Nephron (organoid): ENCODE data around the gene SVBP.
A peak's percentile ranks its signal among the peaks of the same experiment; 100 is the strongest.
"Not testable (repeated sequence)": the region's sequence is repeated elsewhere in the genome, so short reads cannot be mapped to it uniquely, and the experiment has no call there.

ENCODE experiments used
- H3K27ac Mint-ChIP-seq, 3 experiments: 2 replicates each; pipeline ENCODE4 v1.8.0; 2020; ENCODE audit warnings: mixed read lengths in 3 of 3, mild to moderate bottlenecking in 2 of 3, moderate library complexity in 1 of 3
- H3K27me3 Mint-ChIP-seq: 2 replicates; pipeline ENCODE4 v1.8.0; 2021; ENCODE audit warnings: low read depth, mild to moderate bottlenecking, moderate library complexity, mixed read lengths
- H3K36me3 Mint-ChIP-seq: 2 replicates; pipeline ENCODE4 v1.8.0; 2020; ENCODE audit warnings: low read depth, mixed read lengths
- H3K4me1 Mint-ChIP-seq: 2 replicates; pipeline ENCODE4 v1.8.0; 2020; ENCODE audit warnings: mixed read lengths
- H3K4me3 Mint-ChIP-seq, 3 experiments: 2 replicates each; pipeline ENCODE4 v1.8.0; 2020; ENCODE audit warnings: mild to moderate bottlenecking in 3 of 3, mixed read lengths in 3 of 3, moderate library complexity in 2 of 3
- H3K9me3 Mint-ChIP-seq: 2 replicates; pipeline ENCODE4 v1.8.0; 2020; ENCODE audit warnings: mixed read lengths
- TF ChIP-seq, protein P1 (sequence below), 3 experiments: fragments of 200-600 bp; sonication (generic); IDR thresholded peaks; one replicate each; pipeline ENCODE4 v1.5.0; 2021; ENCODE audit warnings: antibody characterized with exemption in 3 of 3; ENCODE audit not compliant: unreplicated experiment in 3 of 3

Gene SVBP

DNA sequence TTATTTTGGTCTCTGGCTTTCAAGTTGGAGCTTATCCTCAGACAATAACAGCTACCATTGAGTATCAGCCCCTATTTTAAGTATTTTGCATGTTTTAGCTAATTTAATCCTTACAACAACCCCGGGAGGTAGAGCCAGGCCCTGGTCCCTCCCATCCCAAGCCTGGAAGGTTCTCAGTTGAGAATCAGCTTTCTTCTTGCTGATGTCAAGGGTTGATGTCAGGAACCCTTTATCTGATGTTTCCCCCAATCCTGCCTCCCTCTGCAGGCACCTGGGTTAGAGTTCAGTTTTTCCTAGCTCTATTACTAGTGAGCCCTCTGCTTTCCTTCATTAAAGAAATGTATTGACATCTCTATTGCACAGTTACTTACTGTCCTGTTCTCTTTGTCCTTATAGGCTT lies 3.6 kb upstream of the SVBP start:
- TF ChIP-seq, protein P1, sequence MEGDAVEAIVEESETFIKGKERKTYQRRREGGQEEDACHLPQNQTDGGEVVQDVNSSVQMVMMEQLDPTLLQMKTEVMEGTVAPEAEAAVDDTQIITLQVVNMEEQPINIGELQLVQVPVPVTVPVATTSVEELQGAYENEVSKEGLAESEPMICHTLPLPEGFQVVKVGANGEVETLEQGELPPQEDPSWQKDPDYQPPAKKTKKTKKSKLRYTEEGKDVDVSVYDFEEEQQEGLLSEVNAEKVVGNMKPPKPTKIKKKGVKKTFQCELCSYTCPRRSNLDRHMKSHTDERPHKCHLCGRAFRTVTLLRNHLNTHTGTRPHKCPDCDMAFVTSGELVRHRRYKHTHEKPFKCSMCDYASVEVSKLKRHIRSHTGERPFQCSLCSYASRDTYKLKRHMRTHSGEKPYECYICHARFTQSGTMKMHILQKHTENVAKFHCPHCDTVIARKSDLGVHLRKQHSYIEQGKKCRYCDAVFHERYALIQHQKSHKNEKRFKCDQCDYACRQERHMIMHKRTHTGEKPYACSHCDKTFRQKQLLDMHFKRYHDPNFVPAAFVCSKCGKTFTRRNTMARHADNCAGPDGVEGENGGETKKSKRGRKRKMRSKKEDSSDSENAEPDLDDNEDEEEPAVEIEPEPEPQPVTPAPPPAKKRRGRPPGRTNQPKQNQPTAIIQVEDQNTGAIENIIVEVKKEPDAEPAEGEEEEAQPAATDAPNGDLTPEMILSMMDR (IDR thresholded peaks at IDR 0.05; ENCODE audit: unreplicated experiment in 3 of 3): no peak
- no peaks in the 10 kb centered on the region for H3K27me3 Mint-ChIP-seq
- H3K9me3 Mint-ChIP-seq: no peaks in the 10 kb centered on the region
- H3K4me1 Mint-ChIP-seq: peaks cover 43% of the 10 kb centered on the region
- peak overlapping the region in 1 of 3 experiments; percentile 29 for H3K27ac Mint-ChIP-seq
- peaks cover 7% of the 10 kb centered on the region for H3K36me3 Mint-ChIP-seq
- peak overlapping the region; percentile 7 to 35 (median 16) for H3K4me3 Mint-ChIP-seq

DNA sequence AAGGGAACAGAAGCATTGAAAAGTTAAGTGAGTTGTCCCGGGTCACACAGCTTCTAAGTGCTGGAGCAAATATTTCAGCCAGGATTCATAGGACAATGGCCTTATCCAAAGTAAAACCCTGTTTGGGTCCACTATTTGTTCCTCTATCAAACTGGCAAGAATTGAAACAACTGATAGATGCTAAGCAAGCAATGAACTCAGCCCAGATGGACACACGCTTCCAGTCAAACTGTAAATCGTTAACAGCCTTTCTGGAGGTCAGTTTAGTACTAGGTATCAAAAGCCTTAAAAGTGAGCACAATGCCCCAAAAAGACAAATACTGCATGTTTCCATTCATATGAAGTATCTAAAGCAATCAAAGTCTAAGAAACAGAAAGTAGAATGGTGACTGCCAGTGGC lies 779 bp upstream of the SVBP start:
- peaks cover 30% of the 10 kb centered on the region for H3K4me1 Mint-ChIP-seq
- H3K36me3 Mint-ChIP-seq: peaks cover 16% of the 10 kb centered on the region
- peak overlapping the region in 2 of 3 experiments; percentile 91 to 92 for H3K27ac Mint-ChIP-seq
- no peaks in the 10 kb centered on the region for H3K9me3 Mint-ChIP-seq
- H3K4me3 Mint-ChIP-seq: peak overlapping the region; percentile 76 to 90 (median 86)
- TF ChIP-seq, protein P1 (IDR thresholded peaks at IDR 0.05; ENCODE audit: unreplicated experiment in 3 of 3): no peak
- H3K27me3 Mint-ChIP-seq: no peaks in the 10 kb centered on the region

DNA sequence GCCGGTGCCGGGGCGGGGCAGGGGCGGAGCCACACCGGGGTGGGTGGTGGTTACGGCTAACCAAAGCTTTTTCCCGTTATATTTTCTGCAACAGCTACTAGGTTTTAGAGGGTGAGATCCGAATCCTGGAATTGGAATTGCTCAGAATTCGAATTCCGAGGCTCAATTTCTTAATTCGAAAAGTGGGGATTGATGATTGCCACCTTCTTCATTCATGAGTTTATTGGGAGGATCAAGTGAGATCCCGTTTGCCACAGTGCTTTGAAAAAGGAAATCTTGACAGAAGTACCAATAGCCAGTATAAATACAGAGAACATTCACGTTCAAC lies 207 bp upstream of the SVBP start:
- Mint-ChIP-seq H3K9me3 (no peaks in the 10 kb centered on the region), H3K27ac (peak overlapping the region; percentile 91 to 93 (median 92)), H3K27me3 (no peaks in the 10 kb centered on the region), H3K36me3 (peaks cover 17% of the 10 kb centered on the region), H3K4me1 (peaks cover 25% of the 10 kb centered on the region), H3K4me3 (peak overlapping the region; percentile 76 to 90 (median 86))
- TF ChIP-seq, protein P1 (IDR thresholded peaks at IDR 0.05; ENCODE audit: unreplicated experiment in 3 of 3): no peak

DNA sequence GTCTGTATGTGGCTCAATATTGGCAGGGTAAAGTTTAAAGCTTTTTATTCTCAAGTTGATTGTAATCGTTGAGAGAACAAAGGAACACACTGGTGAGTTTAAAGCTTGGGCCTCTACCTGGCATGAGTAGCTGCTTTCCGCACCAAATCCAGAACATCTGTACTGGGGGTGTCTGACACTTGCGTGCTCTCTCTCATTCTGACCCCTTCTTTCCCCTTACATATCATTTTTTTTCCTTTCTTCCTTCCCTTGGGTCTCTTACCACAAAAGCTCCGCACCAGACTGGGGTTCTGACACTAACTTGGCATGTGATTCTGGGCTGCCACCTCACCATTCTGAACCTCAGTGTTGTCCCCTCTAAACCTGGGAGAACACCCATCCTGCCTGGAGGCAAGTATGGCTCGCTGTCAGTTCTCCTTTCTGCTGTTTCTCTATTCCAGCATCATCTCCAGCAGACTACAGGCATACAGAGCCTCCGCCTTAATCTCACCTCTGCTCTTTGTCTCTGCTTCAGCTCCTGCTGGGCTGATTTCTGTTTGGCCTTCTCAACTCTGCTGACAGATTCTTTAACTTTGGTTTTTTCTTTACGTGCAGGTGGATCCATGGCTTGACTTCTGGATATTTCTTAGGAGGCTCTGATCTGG lies 1.1 kb downstream of the SVBP start:
- TF ChIP-seq, protein P1 (IDR thresholded peaks at IDR 0.05; ENCODE audit: unreplicated experiment in 3 of 3): no peak
- peak overlapping the region; percentile 84 to 90 (median 88) for H3K4me3 Mint-ChIP-seq
- peaks cover 21% of the 10 kb centered on the region for H3K36me3 Mint-ChIP-seq
- H3K27me3 Mint-ChIP-seq: no peaks in the 10 kb centered on the region
- H3K27ac Mint-ChIP-seq: peak overlapping the region; percentile 83 to 92 (median 91)
- H3K4me1 Mint-ChIP-seq: peaks cover 29% of the 10 kb centered on the region
- no peaks in the 10 kb centered on the region for H3K9me3 Mint-ChIP-seq

DNA sequence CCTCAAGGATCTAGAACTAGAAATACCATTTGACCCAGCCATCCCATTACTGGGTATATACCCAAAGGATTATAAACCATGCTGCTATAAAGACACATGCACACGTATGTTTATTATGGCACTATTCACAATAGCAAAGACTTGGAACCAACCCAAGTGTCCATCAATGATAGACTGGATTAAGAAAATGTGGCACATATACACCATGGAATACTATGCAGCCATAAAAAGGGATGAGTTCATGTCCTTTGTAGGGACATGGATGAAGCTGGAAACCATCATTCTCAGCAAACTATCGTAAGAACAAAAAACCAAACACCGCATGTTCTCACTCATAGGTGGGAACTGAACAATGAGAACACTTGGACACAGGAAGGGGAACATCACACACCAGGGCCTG lies 2.4 kb downstream of the SVBP start:
- Mint-ChIP-seq H3K36me3 (peaks cover 29% of the 10 kb centered on the region), H3K4me1 (peaks cover 24% of the 10 kb centered on the region), H3K4me3 (peak overlapping the region; percentile 25 to 65 (median 53))
- H3K27ac Mint-ChIP-seq, H3K27me3 Mint-ChIP-seq, H3K9me3 Mint-ChIP-seq: not testable (repeated sequence)

DNA sequence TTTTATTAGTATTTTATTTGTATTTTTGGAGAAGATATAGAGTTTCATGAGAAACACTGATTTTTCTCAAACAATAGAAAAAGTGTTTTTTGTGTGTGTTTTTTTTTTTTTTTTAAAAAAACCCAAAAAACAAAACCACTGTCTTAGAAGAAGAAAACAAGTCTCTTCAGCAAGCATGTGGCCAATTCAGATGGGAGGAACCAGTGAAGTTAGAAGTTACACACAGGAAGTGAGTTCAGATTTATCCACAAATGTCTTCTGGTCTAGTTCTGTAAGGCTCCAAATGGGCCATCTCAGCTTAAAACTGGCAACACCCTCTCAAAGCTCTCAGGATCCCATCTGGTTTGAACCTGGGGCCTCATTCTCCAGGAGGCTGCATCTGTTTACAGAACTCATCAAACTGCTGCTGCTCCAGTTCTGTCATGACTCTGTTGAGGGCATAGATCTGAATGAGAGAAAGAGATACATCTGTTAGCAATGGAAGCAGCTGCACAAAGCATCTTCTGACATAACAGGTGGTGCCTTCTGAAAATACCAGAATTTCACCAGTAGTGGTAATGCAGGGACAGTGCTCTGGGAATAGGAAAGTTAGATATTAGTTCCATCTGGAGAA lies 10.0 kb downstream of the SVBP start:
- Mint-ChIP-seq H3K36me3 (peaks cover 58% of the 10 kb centered on the region), H3K4me1 (peaks cover 29% of the 10 kb centered on the region), H3K9me3 (no peaks in the 10 kb centered on the region), H3K27me3 (no peaks in the 10 kb centered on the region), H3K4me3 (no peak overlapping the region), H3K27ac (peak overlapping the region in 1 of 3 experiments; percentile 23)
- TF ChIP-seq, protein P1 (IDR thresholded peaks at IDR 0.05; ENCODE audit: unreplicated experiment in 3 of 3): no peak
